ENCODE measurements around the gene DCPS.

DCPS gene

DNA sequence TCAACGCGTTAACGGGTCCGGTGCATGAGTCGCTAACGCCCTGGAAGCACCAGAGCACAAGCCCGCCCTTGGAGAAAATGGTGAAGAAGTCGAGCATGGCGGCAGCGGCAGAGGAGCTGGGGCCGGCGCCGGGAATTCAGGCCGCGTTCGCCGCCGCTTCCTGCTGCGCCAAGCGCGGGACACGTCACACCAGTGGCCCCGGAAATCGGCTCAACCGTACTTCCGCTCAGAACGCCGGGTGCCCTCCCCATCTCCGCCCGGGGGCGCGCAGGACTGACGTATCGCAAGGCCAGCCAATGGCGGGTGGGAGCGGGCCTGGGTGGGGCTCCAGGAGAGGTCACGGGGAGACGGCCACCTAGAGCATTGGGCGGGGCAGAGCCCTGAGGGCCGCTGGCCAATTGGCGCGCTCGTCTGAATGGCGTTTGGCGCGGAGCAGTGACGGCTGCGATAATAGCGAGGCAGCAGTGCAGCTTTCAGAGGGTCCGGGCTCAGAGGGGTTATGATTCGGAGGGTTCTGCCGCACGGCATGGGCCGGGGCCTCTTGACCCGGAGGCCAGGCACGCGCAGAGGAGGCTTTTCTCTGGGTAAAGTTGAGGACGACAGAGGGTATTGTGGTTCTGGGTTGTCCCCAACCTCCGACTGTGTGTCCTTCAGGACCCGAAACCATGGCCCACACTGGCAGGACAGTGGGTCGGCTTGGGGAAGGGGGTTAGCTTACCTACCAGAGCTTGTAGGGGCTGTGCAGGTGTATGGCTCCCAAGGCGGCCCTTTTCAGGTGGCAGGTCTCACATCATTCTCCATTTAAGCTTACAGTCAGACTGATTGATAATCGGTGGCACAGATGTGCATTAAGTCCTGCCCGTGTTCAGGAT, 34.9 kb upstream of the DCPS start, which contains the start of the genes FOXRED1 and SRPRA:
Gene FOXRED1 (plus strand): TSS at position 447 of the 872 bp plus-strand sequence. CDS start 53 bp downstream, at position 500.
Gene SRPRA (minus strand): TSS at position 188 of the 872 bp plus-strand sequence. CDS start 91 bp downstream, at position 97.
- H3K4me1 ChIP-seq (ENCODE audit: control insufficient read depth, insufficient read depth, low read length): peaks cover 6% of the 10 kb centered on the region
- no peaks in the 10 kb centered on the region for H3K9me3 ChIP-seq (ENCODE audit: control insufficient read depth, insufficient read depth, low read length)
- H3K9ac ChIP-seq (ENCODE audit: low read depth, low read length): peak within 1 kb of the TSS; percentile 99
- peaks cover 38% of the 10 kb centered on the region for H3K36me3 ChIP-seq (ENCODE audit: control insufficient read depth, insufficient read depth, low read length)
- H3K4me3 ChIP-seq (ENCODE audit: low read depth, low read length): peak within 1 kb of the TSS; percentile 100
- no peaks in the 10 kb centered on the region for H3K27me3 ChIP-seq (ENCODE audit: control insufficient read depth, insufficient read depth, low read length)

- H3K9ac ChIP-seq (ENCODE audit: low read depth, low read length): no peak overlapping the region
- H3K27me3 ChIP-seq (ENCODE audit: control insufficient read depth, insufficient read depth, low read length): peaks cover 12% of the 10 kb centered on the region
- H3K4me3 ChIP-seq (ENCODE audit: low read depth, low read length): no peak overlapping the region
- H3K4me1 ChIP-seq (ENCODE audit: control insufficient read depth, insufficient read depth, low read length): peaks cover 3% of the 10 kb centered on the region
- peaks cover 35% of the 10 kb centered on the region for H3K36me3 ChIP-seq (ENCODE audit: control insufficient read depth, insufficient read depth, low read length)
- H3K9me3 ChIP-seq (ENCODE audit: control insufficient read depth, insufficient read depth, low read length): no peaks in the 10 kb centered on the region
Observed at GRCh38 chr11:126277322-126277721, 26.5 kb upstream of the DCPS start.

- Histone ChIP-seq H3K36me3 (ENCODE audit: control insufficient read depth, insufficient read depth, low read length) (peaks cover 34% of the 10 kb centered on the region), H3K9me3 (ENCODE audit: control insufficient read depth, insufficient read depth, low read length) (no peaks in the 10 kb centered on the region), H3K27me3 (ENCODE audit: control insufficient read depth, insufficient read depth, low read length) (peaks cover 12% of the 10 kb centered on the region), H3K4me3 (ENCODE audit: low read depth, low read length) (no peak overlapping the region), H3K9ac (ENCODE audit: low read depth, low read length) (no peak overlapping the region), H3K4me1 (ENCODE audit: control insufficient read depth, insufficient read depth, low read length) (peaks cover 3% of the 10 kb centered on the region)
Observed at GRCh38 chr11:126277780-126278179, 26.1 kb upstream of the DCPS start.

GRCh38 chr11:126279191-126279590, 24.7 kb upstream of the DCPS start:
- H3K4me1 ChIP-seq (ENCODE audit: control insufficient read depth, insufficient read depth, low read length): peaks cover 5% of the 10 kb centered on the region
- H3K27me3 ChIP-seq (ENCODE audit: control insufficient read depth, insufficient read depth, low read length): peaks cover 20% of the 10 kb centered on the region
- H3K9ac ChIP-seq (ENCODE audit: low read depth, low read length): no peak overlapping the region
- no peak overlapping the region for H3K4me3 ChIP-seq (ENCODE audit: low read depth, low read length)
- H3K9me3 ChIP-seq (ENCODE audit: control insufficient read depth, insufficient read depth, low read length): no peaks in the 10 kb centered on the region
- peaks cover 25% of the 10 kb centered on the region for H3K36me3 ChIP-seq (ENCODE audit: control insufficient read depth, insufficient read depth, low read length)

DNA sequence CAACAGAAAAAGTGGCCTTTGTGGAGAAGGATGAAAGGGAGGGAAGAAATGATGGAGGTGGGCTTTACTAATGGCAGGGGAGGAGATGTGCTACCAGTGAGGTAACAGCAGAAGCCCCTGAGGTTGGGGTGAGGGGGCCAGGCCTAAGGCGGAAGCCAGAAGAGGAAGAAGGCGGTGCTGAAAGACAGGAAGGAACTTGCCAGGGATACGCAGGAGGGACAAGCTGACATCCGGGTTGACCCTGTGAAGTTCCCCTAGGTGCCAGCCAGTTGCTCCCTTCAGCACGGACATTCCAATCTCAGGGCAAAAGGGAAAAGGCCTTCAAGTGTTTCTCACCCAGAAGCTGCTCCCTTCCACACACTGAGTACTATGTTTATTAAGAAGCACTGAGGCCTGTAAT, 23.3 kb upstream of the DCPS start:
- Histone ChIP-seq H3K9ac (ENCODE audit: low read depth, low read length) (no peak overlapping the region), H3K9me3 (ENCODE audit: control insufficient read depth, insufficient read depth, low read length) (no peaks in the 10 kb centered on the region), H3K4me1 (ENCODE audit: control insufficient read depth, insufficient read depth, low read length) (peaks cover 5% of the 10 kb centered on the region), H3K4me3 (ENCODE audit: low read depth, low read length) (no peak overlapping the region), H3K27me3 (ENCODE audit: control insufficient read depth, insufficient read depth, low read length) (peaks cover 22% of the 10 kb centered on the region), H3K36me3 (ENCODE audit: control insufficient read depth, insufficient read depth, low read length) (peaks cover 15% of the 10 kb centered on the region)

DNA sequence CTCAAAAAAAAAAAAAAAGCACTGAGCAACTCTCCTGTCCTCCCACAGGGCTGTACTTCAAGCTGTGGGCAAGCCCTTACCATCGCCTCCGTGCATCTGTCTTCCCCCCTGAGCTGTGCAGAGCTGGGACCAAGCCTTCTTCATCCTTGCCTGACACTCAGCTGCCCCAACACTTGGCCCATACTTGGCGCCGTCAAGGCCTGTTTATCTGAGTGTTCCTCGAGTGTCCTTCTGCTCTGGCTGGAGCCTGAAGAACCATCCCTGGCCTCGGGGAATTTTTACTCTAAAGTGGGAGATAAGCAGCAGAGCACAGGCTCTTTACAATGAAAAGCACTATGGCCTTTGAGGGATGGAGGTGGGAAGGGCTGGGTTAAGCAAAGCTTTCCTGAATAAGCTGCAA, 22.6 kb upstream of the DCPS start:
- no peak overlapping the region for H3K4me3 ChIP-seq (ENCODE audit: low read depth, low read length)
- no peaks in the 10 kb centered on the region for H3K9me3 ChIP-seq (ENCODE audit: control insufficient read depth, insufficient read depth, low read length)
- H3K4me1 ChIP-seq (ENCODE audit: control insufficient read depth, insufficient read depth, low read length): peaks cover 5% of the 10 kb centered on the region
- peaks cover 9% of the 10 kb centered on the region for H3K36me3 ChIP-seq (ENCODE audit: control insufficient read depth, insufficient read depth, low read length)
- H3K9ac ChIP-seq (ENCODE audit: low read depth, low read length): no peak overlapping the region
- peaks cover 22% of the 10 kb centered on the region for H3K27me3 ChIP-seq (ENCODE audit: control insufficient read depth, insufficient read depth, low read length)

GRCh38 chr11:126281666-126282175, 22.1 kb upstream of the DCPS start:
- Histone ChIP-seq H3K36me3 (ENCODE audit: control insufficient read depth, insufficient read depth, low read length) (peaks cover 8% of the 10 kb centered on the region), H3K4me3 (ENCODE audit: low read depth, low read length) (peak overlapping the region; percentile 82), H3K27me3 (ENCODE audit: control insufficient read depth, insufficient read depth, low read length) (peaks cover 22% of the 10 kb centered on the region), H3K9ac (ENCODE audit: low read depth, low read length) (no peak overlapping the region), H3K4me1 (ENCODE audit: control insufficient read depth, insufficient read depth, low read length) (peaks cover 5% of the 10 kb centered on the region), H3K9me3 (ENCODE audit: control insufficient read depth, insufficient read depth, low read length) (no peaks in the 10 kb centered on the region)

- peak overlapping the region; percentile 82 for H3K4me3 ChIP-seq (ENCODE audit: low read depth, low read length)
- H3K9ac ChIP-seq (ENCODE audit: low read depth, low read length): no peak overlapping the region
- peaks cover 22% of the 10 kb centered on the region for H3K27me3 ChIP-seq (ENCODE audit: control insufficient read depth, insufficient read depth, low read length)
- H3K4me1 ChIP-seq (ENCODE audit: control insufficient read depth, insufficient read depth, low read length): peaks cover 5% of the 10 kb centered on the region
- no peaks in the 10 kb centered on the region for H3K9me3 ChIP-seq (ENCODE audit: control insufficient read depth, insufficient read depth, low read length)
- H3K36me3 ChIP-seq (ENCODE audit: control insufficient read depth, insufficient read depth, low read length): peaks cover 2% of the 10 kb centered on the region
Observed at GRCh38 chr11:126282361-126282735, 21.5 kb upstream of the DCPS start.

DNA sequence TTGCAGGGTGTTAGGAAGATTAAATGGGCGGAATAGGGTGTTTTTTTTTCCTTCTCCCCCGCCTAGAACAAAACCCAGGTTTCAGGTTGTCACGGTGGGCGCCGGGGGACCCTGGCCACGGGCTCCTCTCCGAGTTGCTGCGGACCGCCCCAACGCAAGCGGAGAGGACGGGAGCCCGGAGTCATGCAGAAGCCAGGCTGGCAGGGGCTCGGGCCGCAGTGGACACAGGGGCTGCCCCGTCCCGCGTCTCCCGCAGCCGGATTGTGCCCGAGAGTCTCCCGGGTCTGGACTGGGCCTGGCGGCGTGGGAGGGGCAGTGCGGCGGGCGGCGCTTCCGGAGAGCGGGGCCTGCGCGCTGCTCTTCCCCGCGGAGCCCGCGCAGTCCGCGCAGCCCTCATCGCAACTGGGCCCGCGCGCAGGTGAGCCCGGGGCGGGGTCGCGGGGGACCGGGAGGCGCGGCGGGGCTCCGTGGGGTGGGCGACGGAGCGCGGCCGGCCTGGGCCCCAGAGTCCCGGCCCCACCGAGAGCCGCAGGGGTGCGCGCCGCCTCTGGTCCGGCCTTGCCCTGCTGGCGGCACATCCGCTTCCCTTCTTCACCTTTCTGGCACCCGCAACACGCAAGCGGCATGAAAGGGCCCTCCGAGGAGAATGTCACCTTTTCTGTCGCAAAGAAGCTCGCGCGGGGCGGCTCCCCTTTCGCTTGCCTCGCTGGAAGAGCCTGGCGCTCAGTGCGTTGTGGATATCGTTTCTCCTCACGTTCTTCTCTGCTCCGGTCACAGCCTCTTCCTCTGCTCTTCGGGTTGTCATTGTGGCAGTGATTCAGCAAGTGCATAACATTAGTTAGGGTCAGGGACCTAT, 20.9 kb upstream of the DCPS start, which contains the start of gene TIRAP:
Gene TIRAP (plus strand): TSS at position 358 of the 856 bp plus-strand sequence. CDS start 7,802 bp downstream, outside the sequence.
- Histone ChIP-seq H3K4me1 (ENCODE audit: control insufficient read depth, insufficient read depth, low read length) (peaks cover 5% of the 10 kb centered on the region), H3K27me3 (ENCODE audit: control insufficient read depth, insufficient read depth, low read length) (peaks cover 22% of the 10 kb centered on the region), H3K9ac (ENCODE audit: low read depth, low read length) (peak within 1 kb of the TSS; percentile 50), H3K9me3 (ENCODE audit: control insufficient read depth, insufficient read depth, low read length) (no peaks in the 10 kb centered on the region), H3K36me3 (ENCODE audit: control insufficient read depth, insufficient read depth, low read length) (no peaks in the 10 kb centered on the region), H3K4me3 (ENCODE audit: low read depth, low read length) (peak within 1 kb of the TSS; percentile 82)

DNA sequence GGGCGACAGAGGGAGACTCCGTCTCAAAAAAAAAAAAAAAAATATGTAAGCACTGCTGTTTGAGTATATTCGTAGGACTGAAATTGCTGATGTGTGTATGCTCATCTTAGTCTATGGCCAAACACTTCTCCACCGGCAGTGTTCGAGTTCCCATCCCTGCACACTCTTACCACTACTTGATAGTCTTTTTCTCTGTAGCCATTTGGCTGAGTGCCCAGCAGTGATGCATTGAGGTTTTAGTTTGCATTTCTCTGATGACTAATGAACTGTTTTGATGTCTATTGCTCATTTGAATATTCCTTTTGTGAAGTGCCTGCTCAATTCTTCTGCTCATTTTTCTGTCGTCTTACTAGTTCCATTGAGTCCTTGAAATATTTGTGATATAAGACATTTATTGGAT, 19.0 kb upstream of the DCPS start:
- no peak overlapping the region for H3K4me3 ChIP-seq (ENCODE audit: low read depth, low read length)

GRCh38 chr11:126288237-126288636, 15.6 kb upstream of the DCPS start:
- Histone ChIP-seq H3K9ac (ENCODE audit: low read depth, low read length) (no peak overlapping the region), H3K4me1 (ENCODE audit: control insufficient read depth, insufficient read depth, low read length) (peaks cover 2% of the 10 kb centered on the region), H3K4me3 (ENCODE audit: low read depth, low read length) (no peak overlapping the region)

More for the DNA sequence above, 19.0 kb upstream of the DCPS start:
- H3K9me3 ChIP-seq (ENCODE audit: control insufficient read depth, insufficient read depth, low read length): no peaks in the 10 kb centered on the region
- no peak overlapping the region for H3K9ac ChIP-seq (ENCODE audit: low read depth, low read length)
- peaks cover 5% of the 10 kb centered on the region for H3K4me1 ChIP-seq (ENCODE audit: control insufficient read depth, insufficient read depth, low read length)
- H3K27me3 ChIP-seq (ENCODE audit: control insufficient read depth, insufficient read depth, low read length): peaks cover 22% of the 10 kb centered on the region
- no peaks in the 10 kb centered on the region for H3K36me3 ChIP-seq (ENCODE audit: control insufficient read depth, insufficient read depth, low read length)

More at GRCh38 chr11:126288237-126288636, 15.6 kb upstream of the DCPS start:
- Histone ChIP-seq H3K27me3 (ENCODE audit: control insufficient read depth, insufficient read depth, low read length) (peaks cover 9% of the 10 kb centered on the region), H3K36me3 (ENCODE audit: control insufficient read depth, insufficient read depth, low read length) (no peaks in the 10 kb centered on the region), H3K9me3 (ENCODE audit: control insufficient read depth, insufficient read depth, low read length) (no peaks in the 10 kb centered on the region)

Data from iPS-15b (cell line).